WTC11 (cell line): ENCODE measurements around the gene MROH2B. TPM values are rescaled to one million over a fixed set of nuclear protein-coding genes. Genes with fewer than 3 reads are reported as not detected.

Experiments used
- ATAC-seq: fragments of 200-7000 bp; cut with Tn5 transposase; 2 replicates; pipeline ENCODE4 v1.10.0; 2021; ENCODE audit warnings: mild to moderate bottlenecking, moderate library complexity
- CTCF ChIA-PET: fragments of 300-600 bp; sonication (Branson Sonifier 250); formaldehyde crosslinking; loops from one replicate; lab custom pipeline; 2021; ENCODE audit warnings: antibody characterized with exemption; lab: Charles Lee
- POLR2A ChIA-PET: fragments of 350-600 bp; sonication (Branson Sonifier 250); formaldehyde crosslinking; loops from one replicate; lab custom pipeline; 2021; ENCODE audit warnings: antibody characterized with exemption; lab: Charles Lee
- DNase-seq: peaks from one replicate; pipeline ENCODE4 v3.0.0; 2021; ENCODE audit warnings: low spot score
- H3K27ac Mint-ChIP-seq: 2 replicates; pipeline ENCODE4 v1.8.0; 2021; ENCODE audit warnings: mixed read lengths
- H3K27me3 Mint-ChIP-seq: 2 replicates; pipeline ENCODE4 v1.8.0; 2021; ENCODE audit warnings: low read depth, mild to moderate bottlenecking, moderate library complexity, mixed read lengths
- H3K36me3 Mint-ChIP-seq: 2 replicates; pipeline ENCODE4 v1.8.0; 2021; ENCODE audit warnings: mixed read lengths
- H3K4me1 Mint-ChIP-seq: 2 replicates; pipeline ENCODE4 v1.8.0; 2022; ENCODE audit warnings: mixed read lengths
- H3K4me3 Mint-ChIP-seq: 2 replicates; pipeline ENCODE4 v1.8.0; 2021; ENCODE audit warnings: mild to moderate bottlenecking, moderate library complexity, mixed read lengths
- H3K9me3 Mint-ChIP-seq: 2 replicates; pipeline ENCODE4 v1.8.0; 2021; ENCODE audit warnings: mixed read lengths
- FOXJ3 ChIP-seq: sonication (generic); formaldehyde crosslinking; IDR thresholded peaks from 2 replicates; pipeline ENCODE4 v1.9.0; 2021; ENCODE audit warnings: missing genetic modification reagents, mild to moderate bottlenecking, borderline replicate concordance
- GRHL2 ChIP-seq: fragments of 250-450 bp; sonication (Bioruptor Pico); IDR thresholded peaks from 2 replicates; pipeline ENCODE4 v1.8.0; 2022; ENCODE audit warnings: mild to moderate bottlenecking, moderate library complexity; ENCODE audit not compliant: insufficient replicate concordance, severe bottlenecking
- MXD4 ChIP-seq: fragments of 250-450 bp; sonication (Bioruptor Pico); IDR thresholded peaks from 2 replicates; pipeline ENCODE4 v1.8.0; 2021; ENCODE audit warnings: mild to moderate bottlenecking, moderate library complexity, borderline replicate concordance
- NFE2L1 ChIP-seq: sonication (generic); formaldehyde crosslinking; IDR thresholded peaks from 2 replicates; pipeline ENCODE4 v1.8.1; 2023; ENCODE audit warnings: missing genetic modification reagents
- NFYB ChIP-seq: sonication (generic); formaldehyde crosslinking; conservative IDR thresholded peaks from 2 replicates; pipeline ENCODE4 v1.8.0; 2022; ENCODE audit warnings: low read depth, missing genetic modification reagents
- NR3C1 ChIP-seq: sonication (generic); formaldehyde crosslinking; conservative IDR thresholded peaks from 2 replicates; pipeline ENCODE4 v1.8.1; 2023; ENCODE audit warnings: low read depth, mild to moderate bottlenecking, missing genetic modification reagents
- SMAD3 ChIP-seq: sonication (generic); formaldehyde crosslinking; IDR thresholded peaks from 2 replicates; pipeline ENCODE4 v1.8.0; 2022; ENCODE audit warnings: missing genetic modification reagents, mild to moderate bottlenecking, borderline replicate concordance
- SMAD4 ChIP-seq: sonication (generic); formaldehyde crosslinking; IDR thresholded peaks from 2 replicates; pipeline ENCODE4 v1.8.0; 2022; ENCODE audit warnings: mild to moderate bottlenecking, missing genetic modification reagents
- SOX15 ChIP-seq: fragments of 250-450 bp; sonication (Bioruptor Pico); IDR thresholded peaks from 2 replicates; pipeline ENCODE4 v1.9.0; 2021; ENCODE audit warnings: mild to moderate bottlenecking
- TCF7 ChIP-seq: sonication (generic); formaldehyde crosslinking; IDR thresholded peaks from 2 replicates; pipeline ENCODE4 v1.8.0; 2022; ENCODE audit warnings: mild to moderate bottlenecking, low read depth, missing genetic modification reagents, moderate library complexity
- TEAD4 ChIP-seq: sonication (generic); formaldehyde crosslinking; IDR thresholded peaks from 2 replicates; pipeline ENCODE4 v1.8.0; 2022; ENCODE audit warnings: mild to moderate bottlenecking, missing genetic modification reagents
- ZNF671 ChIP-seq: fragments of 250-450 bp; sonication (Bioruptor Pico); IDR thresholded peaks from 2 replicates; pipeline ENCODE4 v1.8.0; 2021; ENCODE audit warnings: mild to moderate bottlenecking
- total RNA-seq: library from RNA; stranded (reverse); gene quantifications from 3 replicates; pipeline ENCODE4 v1.2.3, GENCODE V29; 2021
- TF ChIP-seq, protein P1 (sequence below): fragments of 250-450 bp; sonication (Bioruptor Pico); IDR thresholded peaks from 2 replicates; pipeline ENCODE4 v2.1.2; 2022; ENCODE audit warnings: mild to moderate bottlenecking, moderate library complexity
- TF ChIP-seq, protein P2 (sequence below): sonication (generic); formaldehyde crosslinking; IDR thresholded peaks from 2 replicates; pipeline ENCODE4 v1.8.1; 2023; ENCODE audit warnings: mild to moderate bottlenecking, missing genetic modification reagents
- TF ChIP-seq, protein P3 (sequence below): sonication (generic); formaldehyde crosslinking; IDR thresholded peaks from 2 replicates; pipeline ENCODE4 v1.8.0; 2022; ENCODE audit warnings: mild to moderate bottlenecking, missing genetic modification reagents
- TF ChIP-seq, protein P4 (sequence below): sonication (generic); formaldehyde crosslinking; IDR thresholded peaks from 2 replicates; pipeline ENCODE4 v1.8.1; 2022; ENCODE audit warnings: mild to moderate bottlenecking, missing genetic modification reagents, moderate library complexity, borderline replicate concordance
- TF ChIP-seq, protein P5 (sequence below): sonication (generic); formaldehyde crosslinking; IDR thresholded peaks from 2 replicates; pipeline ENCODE4 v1.8.1; 2023; ENCODE audit warnings: mild to moderate bottlenecking, moderate library complexity, missing genetic modification reagents
- TF ChIP-seq, protein P6 (sequence below): sonication (generic); formaldehyde crosslinking; IDR thresholded peaks from 2 replicates; pipeline ENCODE4 v1.8.0; 2022; ENCODE audit warnings: mild to moderate bottlenecking, missing genetic modification reagents
- TF ChIP-seq, protein P7 (sequence below): sonication (generic); formaldehyde crosslinking; conservative IDR thresholded peaks from 2 replicates; pipeline ENCODE4 v1.8.1; 2022; ENCODE audit warnings: mild to moderate bottlenecking, missing genetic modification reagents
- TF ChIP-seq, protein P8 (sequence below): sonication (generic); formaldehyde crosslinking; IDR thresholded peaks from 2 replicates; pipeline ENCODE4 v1.8.1; 2023; ENCODE audit warnings: mild to moderate bottlenecking, missing genetic modification reagents, moderate library complexity
- TF ChIP-seq, protein P9 (sequence below): fragments of 200-600 bp; IDR thresholded peaks from 2 replicates; pipeline ENCODE4 v1.8.0; 2022; ENCODE audit warnings: antibody characterized with exemption

MROH2B gene
- total RNA-seq, 1 experiment from 2014 or later: not detected

DNA sequence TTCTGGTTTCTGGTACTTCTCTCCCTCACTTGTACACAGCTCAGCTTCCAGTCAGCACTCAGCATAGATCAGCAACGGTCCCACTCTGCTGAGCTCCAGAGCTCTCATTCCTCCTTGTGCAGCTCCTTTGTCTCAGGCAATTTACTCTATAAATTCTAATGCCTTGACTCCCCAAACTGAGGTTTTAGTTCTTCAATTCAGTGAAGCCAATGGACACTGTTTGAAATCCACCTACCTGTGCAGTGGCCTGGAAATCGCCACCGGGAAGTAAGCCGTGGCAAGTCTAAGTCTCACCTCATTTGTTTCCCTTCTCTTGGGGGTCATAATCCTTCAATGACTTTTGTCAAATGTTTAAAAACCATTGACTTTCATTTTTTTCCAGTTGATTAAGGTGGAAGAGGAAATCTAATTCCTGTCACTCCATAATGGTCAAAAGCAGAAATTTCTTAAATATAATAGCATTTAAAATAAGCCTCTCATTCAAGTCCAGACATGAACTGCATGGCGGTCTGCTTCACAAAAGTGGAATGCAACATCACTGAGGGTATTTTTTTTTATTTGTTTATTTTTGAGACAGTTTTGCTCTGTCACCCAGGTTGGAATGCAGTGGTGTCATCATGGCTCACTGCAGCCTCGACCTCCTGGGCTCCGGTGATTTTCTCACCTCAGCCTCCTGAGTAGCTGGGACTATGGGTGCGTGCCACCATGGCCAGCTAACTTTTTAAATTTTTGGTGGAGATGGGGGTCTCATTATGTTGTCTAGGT lies 82.2 kb downstream of the MROH2B start (continued):
- TF ChIP-seq, protein P1, sequence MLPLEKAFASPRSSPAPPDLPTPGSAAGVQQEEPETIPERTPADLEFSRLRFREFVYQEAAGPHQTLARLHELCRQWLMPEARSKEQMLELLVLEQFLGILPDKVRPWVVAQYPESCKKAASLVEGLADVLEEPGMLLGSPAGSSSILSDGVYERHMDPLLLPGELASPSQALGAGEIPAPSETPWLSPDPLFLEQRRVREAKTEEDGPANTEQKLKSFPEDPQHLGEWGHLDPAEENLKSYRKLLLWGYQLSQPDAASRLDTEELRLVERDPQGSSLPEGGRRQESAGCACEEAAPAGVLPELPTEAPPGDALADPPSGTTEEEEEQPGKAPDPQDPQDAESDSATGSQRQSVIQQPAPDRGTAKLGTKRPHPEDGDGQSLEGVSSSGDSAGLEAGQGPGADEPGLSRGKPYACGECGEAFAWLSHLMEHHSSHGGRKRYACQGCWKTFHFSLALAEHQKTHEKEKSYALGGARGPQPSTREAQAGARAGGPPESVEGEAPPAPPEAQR (CRISPR knock-in tag): no peak
- TF ChIP-seq TEAD4: no peak
- TF ChIP-seq, protein P2, sequence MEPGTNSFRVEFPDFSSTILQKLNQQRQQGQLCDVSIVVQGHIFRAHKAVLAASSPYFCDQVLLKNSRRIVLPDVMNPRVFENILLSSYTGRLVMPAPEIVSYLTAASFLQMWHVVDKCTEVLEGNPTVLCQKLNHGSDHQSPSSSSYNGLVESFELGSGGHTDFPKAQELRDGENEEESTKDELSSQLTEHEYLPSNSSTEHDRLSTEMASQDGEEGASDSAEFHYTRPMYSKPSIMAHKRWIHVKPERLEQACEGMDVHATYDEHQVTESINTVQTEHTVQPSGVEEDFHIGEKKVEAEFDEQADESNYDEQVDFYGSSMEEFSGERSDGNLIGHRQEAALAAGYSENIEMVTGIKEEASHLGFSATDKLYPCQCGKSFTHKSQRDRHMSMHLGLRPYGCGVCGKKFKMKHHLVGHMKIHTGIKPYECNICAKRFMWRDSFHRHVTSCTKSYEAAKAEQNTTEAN (CRISPR knock-in tag): no peak

DNA sequence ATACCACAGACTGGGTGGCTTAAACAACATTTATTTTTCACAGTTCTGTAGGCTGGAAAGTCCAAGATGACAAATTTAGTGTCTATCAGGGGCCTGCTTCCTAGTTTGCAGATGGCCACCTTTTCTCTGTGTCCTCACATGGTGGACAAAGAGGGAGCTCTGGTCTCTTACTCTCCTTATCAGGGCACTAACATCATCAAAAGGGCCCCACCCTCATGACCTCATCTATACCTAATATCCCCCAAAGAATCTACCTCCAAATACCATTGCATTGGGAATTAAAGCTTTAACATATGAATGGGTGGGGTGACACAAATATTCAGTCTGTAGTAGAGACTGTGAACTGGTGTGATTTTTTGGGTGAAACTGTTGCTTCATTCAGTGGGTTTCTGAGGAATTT lies 83.8 kb downstream of the MROH2B start:
- Mint-ChIP-seq H3K9me3 (peaks cover 18% of the 10 kb centered on the region), H3K36me3 (0 out of 2 replicates have a peak, but pooled peaks cover 7% of the 10 kb centered on the region), H3K27me3 (no peaks in the 10 kb centered on the region), H3K4me3 (no peak overlapping the region), H3K27ac (no peak overlapping the region), H3K4me1 (no peaks in the 10 kb centered on the region)
- ChIA-PET CTCF (no interaction called here), POLR2A (no interaction called here)
- DNase-seq (no peak), ATAC-seq (no peak)
- no peak for TF ChIP-seq ZNF671 (CRISPR knock-in tag)
- TF ChIP-seq NFYB (CRISPR knock-in tag): no peak
- no peak for TF ChIP-seq NR3C1 (CRISPR knock-in tag)

DNA sequence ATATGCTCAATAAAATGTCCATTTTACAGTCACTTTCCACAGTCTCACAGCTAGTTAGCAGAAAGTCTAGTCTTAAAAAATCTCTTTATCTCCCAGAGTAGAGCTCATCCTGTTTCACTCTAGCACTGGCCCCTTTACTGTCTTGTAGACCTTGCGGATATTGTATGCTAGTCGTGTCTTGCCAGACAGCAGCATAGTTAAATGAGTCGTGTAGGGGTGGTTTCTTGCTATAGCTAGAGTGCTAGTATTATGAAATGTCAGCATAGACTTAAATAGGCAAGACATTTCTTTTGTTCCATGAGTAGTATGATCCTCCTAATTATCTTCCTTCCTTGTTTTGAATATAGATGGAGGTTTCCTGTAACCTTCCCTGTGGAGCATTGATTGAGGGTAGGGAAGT lies 84.5 kb downstream of the MROH2B start:
- Mint-ChIP-seq H3K36me3 (0 out of 2 replicates have a peak, but pooled peaks cover 7% of the 10 kb centered on the region), H3K27ac (no peak overlapping the region), H3K9me3 (peaks cover 14% of the 10 kb centered on the region), H3K4me3 (no peak overlapping the region), H3K27me3 (no peaks in the 10 kb centered on the region), H3K4me1 (no peaks in the 10 kb centered on the region)
- CTCF ChIA-PET: no interaction called here
- DNase-seq (no peak), ATAC-seq (no peak)
- POLR2A ChIA-PET: no interaction called here
- TF ChIP-seq SMAD4 (CRISPR knock-in tag) (no peak), NFYB (CRISPR knock-in tag) (no peak), FOXJ3 (CRISPR knock-in tag) (no peak), SMAD3 (CRISPR knock-in tag) (no peak), GRHL2 (CRISPR knock-in tag) (no peak), SOX15 (CRISPR knock-in tag) (no peak), NFE2L1 (CRISPR knock-in tag) (no peak), TCF7 (CRISPR knock-in tag) (no peak), MXD4 (CRISPR knock-in tag) (no peak)
- TF ChIP-seq, protein P3, sequence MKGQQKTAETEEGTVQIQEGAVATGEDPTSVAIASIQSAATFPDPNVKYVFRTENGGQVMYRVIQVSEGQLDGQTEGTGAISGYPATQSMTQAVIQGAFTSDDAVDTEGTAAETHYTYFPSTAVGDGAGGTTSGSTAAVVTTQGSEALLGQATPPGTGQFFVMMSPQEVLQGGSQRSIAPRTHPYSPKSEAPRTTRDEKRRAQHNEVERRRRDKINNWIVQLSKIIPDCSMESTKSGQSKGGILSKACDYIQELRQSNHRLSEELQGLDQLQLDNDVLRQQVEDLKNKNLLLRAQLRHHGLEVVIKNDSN (CRISPR knock-in tag): no peak
- TF ChIP-seq, protein P4, sequence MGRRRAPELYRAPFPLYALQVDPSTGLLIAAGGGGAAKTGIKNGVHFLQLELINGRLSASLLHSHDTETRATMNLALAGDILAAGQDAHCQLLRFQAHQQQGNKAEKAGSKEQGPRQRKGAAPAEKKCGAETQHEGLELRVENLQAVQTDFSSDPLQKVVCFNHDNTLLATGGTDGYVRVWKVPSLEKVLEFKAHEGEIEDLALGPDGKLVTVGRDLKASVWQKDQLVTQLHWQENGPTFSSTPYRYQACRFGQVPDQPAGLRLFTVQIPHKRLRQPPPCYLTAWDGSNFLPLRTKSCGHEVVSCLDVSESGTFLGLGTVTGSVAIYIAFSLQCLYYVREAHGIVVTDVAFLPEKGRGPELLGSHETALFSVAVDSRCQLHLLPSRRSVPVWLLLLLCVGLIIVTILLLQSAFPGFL (CRISPR knock-in tag): no peak
- TF ChIP-seq, protein P5, sequence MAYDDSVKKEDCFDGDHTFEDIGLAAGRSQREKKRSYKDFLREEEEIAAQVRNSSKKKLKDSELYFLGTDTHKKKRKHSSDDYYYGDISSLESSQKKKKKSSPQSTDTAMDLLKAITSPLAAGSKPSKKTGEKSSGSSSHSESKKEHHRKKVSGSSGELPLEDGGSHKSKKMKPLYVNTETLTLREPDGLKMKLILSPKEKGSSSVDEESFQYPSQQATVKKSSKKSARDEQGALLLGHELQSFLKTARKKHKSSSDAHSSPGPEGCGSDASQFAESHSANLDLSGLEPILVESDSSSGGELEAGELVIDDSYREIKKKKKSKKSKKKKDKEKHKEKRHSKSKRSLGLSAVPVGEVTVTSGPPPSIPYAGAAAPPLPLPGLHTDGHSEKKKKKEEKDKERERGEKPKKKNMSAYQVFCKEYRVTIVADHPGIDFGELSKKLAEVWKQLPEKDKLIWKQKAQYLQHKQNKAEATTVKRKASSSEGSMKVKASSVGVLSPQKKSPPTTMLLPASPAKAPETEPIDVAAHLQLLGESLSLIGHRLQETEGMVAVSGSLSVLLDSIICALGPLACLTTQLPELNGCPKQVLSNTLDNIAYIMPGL (CRISPR knock-in tag): no peak
- TF ChIP-seq, protein P6, sequence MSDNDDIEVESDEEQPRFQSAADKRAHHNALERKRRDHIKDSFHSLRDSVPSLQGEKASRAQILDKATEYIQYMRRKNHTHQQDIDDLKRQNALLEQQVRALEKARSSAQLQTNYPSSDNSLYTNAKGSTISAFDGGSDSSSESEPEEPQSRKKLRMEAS: no peak
- TF ChIP-seq, protein P2 (CRISPR knock-in tag): no peak
- TF ChIP-seq, protein P7, sequence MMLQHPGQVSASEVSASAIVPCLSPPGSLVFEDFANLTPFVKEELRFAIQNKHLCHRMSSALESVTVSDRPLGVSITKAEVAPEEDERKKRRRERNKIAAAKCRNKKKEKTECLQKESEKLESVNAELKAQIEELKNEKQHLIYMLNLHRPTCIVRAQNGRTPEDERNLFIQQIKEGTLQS (CRISPR knock-in tag): no peak
- TF ChIP-seq, protein P8, sequence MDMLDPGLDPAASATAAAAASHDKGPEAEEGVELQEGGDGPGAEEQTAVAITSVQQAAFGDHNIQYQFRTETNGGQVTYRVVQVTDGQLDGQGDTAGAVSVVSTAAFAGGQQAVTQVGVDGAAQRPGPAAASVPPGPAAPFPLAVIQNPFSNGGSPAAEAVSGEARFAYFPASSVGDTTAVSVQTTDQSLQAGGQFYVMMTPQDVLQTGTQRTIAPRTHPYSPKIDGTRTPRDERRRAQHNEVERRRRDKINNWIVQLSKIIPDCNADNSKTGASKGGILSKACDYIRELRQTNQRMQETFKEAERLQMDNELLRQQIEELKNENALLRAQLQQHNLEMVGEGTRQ: no peak
- TF ChIP-seq, protein P9, sequence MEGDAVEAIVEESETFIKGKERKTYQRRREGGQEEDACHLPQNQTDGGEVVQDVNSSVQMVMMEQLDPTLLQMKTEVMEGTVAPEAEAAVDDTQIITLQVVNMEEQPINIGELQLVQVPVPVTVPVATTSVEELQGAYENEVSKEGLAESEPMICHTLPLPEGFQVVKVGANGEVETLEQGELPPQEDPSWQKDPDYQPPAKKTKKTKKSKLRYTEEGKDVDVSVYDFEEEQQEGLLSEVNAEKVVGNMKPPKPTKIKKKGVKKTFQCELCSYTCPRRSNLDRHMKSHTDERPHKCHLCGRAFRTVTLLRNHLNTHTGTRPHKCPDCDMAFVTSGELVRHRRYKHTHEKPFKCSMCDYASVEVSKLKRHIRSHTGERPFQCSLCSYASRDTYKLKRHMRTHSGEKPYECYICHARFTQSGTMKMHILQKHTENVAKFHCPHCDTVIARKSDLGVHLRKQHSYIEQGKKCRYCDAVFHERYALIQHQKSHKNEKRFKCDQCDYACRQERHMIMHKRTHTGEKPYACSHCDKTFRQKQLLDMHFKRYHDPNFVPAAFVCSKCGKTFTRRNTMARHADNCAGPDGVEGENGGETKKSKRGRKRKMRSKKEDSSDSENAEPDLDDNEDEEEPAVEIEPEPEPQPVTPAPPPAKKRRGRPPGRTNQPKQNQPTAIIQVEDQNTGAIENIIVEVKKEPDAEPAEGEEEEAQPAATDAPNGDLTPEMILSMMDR: no peak
